NCI-H1436 treated with DMSO at 0.1 percent for 48 hours (cell line): Measurements from ENCODE around the gene LCMT1.
A peak's percentile ranks its signal among the peaks of the same experiment; 100 is the strongest.
"Not testable (repeated sequence)": the region's sequence is repeated elsewhere in the genome, so short reads cannot be mapped to it uniquely, and the experiment has no call there.

Source experiments
- DNase-seq: peaks from one replicate; lab custom pipeline; 2025; lab: John Stamatoyannopoulos, UW

Gene LCMT1

DNA sequence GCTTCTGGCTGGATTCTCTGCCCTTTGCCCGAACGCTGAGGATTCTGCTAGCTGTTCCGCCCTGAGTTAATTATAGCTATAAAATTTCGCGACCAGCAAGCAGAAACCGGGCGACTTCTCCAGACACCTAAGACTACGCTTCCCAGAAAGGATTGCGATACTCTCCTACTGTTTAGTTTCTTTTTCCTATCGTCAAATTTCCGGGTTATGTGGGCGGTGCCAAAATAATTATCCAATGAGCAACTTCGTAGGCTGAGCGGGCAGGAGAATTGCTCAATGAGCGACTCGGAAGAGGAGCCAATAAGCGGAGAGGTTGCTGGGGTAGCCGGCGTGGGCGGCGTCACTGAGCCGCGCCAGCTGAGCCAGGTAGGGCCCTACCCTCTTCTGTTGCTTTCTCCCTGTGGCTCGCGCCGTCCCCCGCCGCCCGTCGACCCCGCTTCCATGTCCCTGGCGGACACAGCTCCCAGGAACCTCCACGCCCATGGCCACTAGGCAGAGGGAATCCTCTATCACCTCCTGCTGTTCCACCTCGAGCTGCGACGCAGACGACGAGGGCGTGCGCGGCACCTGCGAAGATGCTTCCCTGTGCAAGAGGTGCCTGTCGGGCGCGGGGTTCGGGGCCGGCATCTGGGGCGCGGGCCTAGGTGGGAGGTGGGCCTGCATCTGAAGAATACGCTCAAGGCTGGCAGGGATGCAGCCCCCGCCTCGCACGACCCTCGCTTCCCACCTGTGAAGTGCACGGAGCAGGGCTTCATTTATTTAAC, at the start of gene LCMT1:
LCMT1 (plus strand) TSS at position 340 of the 764 bp plus-strand sequence; CDS start at position 482, 142 bp downstream.
- DNase-seq = peak; percentile 96

GRCh38 chr16:25063102-25063501, 48.4 kb upstream of the LCMT1 start:
- DNase-seq = no peak

DNA sequence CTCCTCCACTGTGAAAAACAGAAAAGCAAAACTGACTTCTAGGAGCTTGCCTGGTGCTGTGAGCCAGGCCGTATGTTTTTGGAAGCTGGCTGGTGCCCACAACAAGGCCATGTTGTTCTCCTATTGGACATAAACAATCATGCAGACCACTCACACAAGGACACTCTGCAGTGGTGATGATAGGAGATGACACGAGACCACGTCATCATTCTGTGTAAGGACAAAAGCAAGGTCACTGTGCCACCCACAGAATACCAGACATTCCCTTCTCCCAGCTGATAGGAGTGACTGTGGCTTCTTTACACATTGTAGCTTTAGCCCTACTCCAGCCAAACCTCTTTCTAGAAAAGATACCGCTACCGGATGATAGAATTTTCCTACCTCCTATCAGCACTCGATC, 47.7 kb upstream of the LCMT1 start:
- DNase-seq = no peak

DNA sequence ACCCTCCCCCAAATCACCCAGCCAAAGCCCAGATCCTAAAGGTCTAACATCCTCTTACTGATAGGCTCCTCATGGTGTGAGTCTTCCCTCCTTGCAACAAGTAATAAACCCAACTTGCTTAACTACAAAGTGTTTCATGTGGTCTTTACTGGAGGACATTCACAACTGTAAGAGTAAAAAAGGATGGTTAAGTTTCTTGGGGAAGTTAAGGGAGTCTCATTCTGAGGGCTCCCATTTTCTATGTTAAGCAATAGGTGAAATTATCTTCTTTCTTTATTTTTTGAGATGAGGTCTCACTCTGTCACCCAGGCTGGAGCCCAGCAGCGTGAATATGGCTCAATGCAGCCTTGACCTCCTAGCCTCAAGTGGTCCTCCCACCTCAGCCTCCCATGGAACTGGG, 47.3 kb upstream of the LCMT1 start:
- DNase-seq = not testable (repeated sequence)

DNA sequence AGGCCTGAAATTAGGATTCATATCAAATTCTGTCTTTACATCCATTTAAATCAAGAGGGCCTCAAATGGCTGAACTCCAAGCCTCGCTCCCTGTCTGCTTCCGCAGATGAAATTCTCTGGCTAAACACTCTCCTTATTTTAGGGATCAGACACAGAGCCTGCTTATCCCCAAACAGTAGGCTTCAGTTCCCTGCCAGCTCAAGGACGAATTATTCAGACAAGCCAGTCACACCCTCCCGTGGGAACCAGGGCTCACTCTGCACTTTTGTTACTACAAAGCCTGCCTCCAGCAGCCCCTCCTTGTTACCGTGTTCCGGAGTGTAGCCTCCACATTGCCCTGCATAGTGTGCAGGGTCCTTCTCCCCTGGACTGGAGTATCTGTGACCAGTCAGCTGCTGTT, 46.6 kb upstream of the LCMT1 start:
- DNase-seq = no peak

DNA sequence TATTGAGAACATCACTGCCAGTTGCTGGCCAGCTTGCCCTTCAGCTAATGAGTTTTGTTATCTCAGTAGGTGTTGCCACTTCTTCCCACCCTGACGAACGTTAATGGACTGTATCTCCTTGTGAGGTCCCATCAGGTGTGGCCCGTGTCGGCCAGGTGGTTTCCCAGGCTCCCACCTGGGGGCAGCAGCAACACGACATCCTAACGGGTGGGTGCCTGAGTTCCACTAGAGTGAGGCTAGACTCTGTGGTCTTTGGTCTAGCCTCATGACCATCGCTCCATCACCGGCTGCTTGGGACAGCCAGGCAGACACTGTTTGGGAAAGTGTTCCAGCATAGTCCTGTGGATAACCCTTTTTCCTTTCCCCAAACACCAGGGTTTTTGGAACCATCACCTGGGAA, 45.6 kb upstream of the LCMT1 start:
- DNase-seq = no peak

DNA sequence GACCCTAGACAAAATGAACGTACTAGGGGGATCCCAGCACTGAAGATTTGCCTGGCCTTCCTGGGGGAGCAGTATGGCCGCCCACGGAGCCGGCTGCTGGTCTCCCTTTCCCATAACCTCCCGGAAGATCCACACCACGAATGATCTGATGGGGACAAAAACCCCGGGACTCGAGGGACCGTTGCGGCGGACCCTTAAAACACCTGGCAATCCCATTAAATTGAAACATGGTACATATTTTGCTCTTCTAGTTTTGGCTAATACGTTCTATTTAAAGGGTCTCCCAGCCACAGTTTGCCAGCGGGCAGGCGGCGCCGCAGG, 45.2 kb upstream of the LCMT1 start:
- no peak for DNase-seq

DNA sequence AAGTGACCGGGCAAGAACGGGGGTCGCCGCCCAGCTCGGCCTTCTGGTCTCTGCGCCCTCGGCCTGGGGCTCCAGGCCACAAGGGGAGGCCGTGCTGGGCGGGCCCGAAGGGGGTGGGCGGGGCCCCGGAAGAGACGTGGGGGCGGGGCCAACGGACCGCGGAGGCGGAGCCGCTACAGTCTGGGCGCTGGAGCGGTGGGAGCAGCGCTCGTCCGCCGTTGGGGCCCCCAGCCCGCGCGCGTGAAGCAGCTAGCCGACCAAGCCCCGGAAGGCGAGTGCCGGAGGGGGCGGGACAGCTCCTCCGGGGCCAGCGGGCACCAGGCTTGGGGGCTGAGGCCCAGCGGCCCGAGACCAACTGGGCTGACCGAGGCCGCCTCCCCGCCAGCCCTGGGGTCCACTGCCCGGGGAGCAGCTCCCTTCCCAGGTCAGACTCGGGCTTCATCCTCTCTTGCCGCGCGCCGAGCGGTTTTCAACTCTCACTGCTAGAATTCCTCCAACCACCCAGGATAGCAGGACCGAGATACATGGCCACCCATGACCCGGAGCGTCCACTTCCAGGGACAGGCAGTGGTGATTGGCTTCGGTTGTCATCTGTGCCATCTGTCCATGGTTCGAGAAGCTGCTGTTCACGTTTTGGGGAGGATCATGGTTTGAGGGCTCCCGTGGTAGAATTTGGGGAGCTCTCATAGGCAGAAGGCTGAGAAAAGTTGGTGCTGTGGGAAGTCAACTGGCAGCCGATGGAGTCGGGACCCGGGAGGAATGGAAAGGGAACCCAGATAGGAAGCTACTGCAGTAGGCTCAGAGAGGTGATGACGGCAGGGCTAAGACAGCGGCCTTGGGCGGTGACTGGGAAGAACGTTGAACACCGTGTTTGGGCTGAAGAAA, 44.6 kb upstream of the LCMT1 start:
- DNase-seq = no peak

DNA sequence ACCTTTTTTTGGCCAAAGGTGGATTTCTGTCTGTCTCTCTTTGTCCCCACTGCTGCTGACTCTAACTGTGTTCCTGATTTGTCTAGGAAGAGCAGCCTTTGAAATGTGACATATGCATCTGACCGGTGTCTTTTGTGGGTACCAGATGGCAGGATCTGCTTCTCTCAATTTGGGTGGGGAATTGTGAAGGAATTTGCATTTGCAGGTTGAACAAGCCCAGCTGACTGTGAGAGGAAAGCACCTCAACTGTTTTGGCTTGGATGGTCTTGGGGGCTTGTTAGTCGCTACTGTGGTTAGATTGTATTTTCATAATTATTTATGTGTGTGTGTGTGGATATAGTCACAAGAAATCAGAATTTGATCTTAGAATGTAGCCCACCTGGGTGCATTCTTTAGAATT, 37.7 kb upstream of the LCMT1 start:
- DNase-seq = no peak

DNA sequence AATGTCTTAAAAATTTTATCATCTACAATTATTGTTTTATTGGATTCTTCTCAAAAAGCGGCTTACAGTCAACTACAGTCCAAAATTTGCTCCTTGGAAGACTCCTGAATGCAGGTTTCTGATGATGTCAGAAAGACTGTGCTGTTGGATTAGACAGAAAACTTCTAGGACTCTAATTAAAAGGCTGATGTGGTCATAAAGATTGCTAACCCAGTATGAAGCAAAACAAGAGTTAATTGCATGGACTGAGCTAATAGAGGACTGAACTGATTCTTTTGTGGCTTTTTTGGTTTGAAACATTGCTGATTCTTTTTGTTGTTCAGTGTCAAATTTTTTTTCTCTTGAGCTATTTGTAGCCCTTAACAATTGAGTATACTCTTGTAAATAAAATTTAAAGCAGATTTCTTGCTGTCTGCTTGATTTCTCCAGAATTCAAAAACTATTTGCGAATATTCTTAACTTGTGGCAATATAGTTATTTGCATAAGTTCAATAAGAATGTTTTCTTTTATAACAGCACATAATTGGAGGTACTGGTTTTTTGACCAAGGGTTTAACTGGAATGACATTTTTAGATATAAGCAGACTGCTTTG, 33.1 kb upstream of the LCMT1 start:
- DNase-seq = no peak

DNA sequence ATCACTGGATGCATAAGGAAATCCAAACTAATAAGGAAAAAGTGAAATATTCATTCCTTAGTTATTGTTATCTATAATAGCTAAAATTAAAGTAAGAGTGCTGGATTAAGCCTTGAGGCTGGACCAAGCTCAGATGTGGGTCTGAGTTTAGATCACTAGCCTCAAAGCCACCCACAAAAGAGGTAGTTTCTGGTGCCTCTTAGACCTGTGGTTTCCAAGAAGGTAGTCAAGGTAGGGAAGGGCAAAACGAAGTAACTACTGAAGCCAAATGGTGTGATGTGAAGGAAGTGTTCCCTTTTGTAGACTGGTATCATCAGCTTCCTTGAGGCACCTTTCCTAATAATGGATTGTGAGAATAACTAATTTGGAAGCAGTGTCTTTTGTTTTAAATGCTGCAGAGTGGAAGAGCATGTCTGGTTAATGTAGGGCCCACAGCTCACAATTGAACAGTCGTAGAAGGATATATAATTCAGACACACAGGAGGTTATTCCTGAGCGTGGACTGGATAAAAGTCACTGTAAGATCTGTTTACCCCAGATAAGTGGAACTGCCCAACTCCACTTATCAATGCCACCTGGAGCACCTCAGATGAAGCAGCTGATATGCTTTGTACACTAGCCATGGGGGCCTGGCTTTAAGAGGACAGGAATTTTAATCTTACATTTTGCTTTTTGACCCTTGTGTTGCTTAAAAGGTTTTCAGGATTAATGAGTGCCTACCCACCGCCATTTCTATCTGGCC, 31.7 kb upstream of the LCMT1 start:
- DNase-seq = no peak

DNA sequence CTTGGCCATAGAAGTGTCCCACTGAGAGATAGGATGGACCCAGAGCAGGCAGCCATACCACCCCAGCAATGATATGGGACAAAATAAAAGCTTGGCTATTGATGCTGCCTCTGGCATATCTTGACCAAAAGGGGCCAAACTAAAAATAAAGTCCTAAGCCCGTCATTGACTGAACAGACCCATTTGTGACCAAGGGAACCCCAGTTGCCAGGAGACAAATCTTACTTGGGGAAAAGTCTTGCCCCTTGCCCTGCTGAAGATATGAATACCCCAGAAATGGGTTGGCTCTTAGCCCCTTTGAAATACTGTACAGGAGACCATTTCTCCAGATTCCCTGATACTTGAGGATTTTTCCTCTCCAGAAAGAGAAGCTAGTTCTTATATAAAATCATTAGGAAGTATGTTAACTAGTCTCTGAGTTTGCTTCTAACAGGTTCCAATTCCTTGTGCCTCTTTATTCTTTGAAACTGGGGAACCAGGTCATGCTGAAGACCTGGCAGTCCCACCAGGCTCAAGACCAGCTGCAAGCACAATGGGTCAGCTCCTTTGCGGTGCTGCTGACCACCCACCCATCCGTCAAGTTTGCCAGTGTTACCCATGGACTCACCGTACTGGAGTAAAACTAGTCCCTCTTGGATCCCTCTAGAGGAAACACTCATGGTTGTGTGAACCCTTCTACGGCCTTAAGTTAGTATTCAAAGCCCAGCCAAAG, 31.0 kb upstream of the LCMT1 start:
- no peak for DNase-seq

DNA sequence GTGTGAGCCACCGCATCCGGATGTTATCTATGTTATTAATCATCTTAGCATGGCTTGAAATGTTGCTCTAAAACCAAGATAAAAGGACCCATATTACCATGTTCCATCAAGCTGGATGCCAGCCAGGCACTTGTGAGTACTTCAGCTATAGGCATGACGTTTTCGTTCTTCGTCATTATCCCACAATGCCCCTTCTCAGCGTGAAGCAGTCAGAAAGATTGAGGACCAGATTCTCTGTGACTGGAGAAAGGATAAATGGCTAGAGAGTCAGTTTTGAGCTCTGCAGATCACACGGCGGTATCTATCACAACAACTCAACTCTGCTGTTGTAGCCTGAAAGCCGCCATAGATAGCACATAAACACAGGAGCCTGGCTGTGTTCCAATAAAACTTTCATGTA, 29.8 kb upstream of the LCMT1 start:
- DNase-seq = no peak

- DNase-seq = no peak
These were observed 28.5 kb upstream of the LCMT1 start for GRCh38 chr16:25083065-25083464.

DNA sequence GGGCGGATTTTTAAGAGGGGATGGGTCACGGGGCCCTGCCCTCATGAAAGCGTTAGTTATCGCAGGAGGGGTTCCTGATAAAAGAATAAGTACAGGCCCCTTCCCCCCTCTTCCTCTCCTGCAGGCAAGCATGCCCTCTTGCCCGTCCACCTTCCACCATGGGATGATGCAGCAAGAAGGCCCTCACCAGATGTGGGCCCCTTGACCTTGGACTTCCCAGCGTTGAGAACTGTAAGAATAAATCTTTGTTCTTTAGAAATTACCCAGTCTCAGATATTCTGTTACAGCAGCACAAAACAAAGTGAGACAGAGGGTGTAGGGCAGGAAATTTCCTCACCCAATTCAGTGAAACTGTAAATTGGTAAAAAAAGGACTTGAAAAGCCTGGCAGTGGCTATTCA, 27.8 kb upstream of the LCMT1 start:
- DNase-seq = no peak

DNA sequence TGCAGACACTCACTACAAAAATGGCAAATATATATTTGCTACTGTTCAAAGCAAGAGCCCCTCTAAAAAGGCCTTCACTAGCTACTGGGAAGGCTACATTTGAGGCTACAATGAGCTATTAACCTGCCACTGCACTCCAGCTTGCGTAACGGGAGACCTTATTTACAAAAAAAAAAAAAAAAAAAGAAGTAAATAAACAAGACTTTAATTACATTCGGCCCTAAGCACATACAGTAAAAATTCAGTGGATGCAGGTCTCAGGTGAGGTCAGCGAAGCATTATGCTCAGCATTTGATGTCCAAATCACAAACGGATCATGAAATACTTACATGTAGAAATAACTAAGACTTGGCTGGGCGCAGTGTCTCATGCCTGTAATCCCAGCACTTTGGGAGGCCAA, 26.7 kb upstream of the LCMT1 start:
- no peak for DNase-seq

- no peak for DNase-seq
These were observed 23.8 kb upstream of the LCMT1 start for GRCh38 chr16:25087761-25088160.

DNA sequence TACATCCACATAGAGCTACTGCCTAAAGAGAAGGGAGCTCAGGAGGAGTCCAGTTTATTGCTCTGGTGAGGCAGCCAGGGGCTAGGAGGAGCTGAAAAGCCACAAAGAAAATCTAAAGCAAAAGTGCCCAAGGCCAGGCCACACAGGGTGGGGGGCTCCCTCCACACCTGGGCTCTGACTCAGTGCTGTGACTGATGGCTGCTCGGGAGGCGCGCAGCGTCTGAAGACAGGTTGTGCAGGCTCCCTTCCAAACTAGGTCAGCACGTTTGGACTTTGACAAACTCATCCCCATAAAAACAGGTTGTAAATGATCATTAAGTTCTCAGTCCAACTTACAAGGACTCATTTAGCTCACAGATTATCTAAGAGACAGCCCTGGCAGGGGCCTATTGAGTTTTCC, 22.2 kb upstream of the LCMT1 start:
- no peak for DNase-seq

GRCh38 chr16:25092441-25092840, 19.1 kb upstream of the LCMT1 start:
- DNase-seq = no peak

DNA sequence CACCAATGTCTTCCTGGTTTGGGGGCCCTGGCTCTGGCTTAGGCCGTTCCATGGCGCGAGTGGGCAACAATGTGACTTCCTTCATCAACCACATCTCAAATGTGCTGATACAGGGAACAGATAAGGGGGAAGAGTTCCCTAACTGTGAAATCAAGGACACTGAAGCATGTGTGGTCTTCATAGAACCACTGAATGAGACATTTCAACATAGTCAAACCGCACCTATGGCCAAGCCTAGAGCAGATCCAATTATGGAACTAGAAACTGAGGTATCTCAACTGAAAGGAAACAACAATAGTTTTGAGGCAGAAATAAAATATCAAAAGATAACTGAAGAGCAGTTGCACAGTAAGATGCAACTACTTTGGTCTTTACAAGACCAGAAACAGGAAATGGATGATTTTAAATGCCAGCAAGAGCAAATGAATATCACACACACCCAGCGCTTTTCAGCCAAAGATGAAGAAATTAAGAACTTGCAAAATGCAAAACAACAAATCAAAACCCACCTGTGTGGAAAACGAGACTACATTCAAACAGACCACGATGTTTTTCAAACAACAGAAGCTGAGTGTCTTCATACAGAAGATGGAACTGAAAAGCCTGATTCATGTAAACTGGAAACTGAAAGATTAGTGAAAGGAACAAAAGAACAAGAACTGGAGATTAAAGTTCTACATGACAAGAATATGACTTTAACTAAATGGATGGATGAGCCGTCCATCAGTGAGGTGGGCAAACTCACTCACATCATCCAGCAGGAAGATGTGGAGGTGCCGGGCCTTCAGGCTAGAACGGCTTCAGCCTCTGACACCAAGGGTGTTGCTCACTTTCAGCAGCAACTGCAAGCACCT, 18.1 kb upstream of the LCMT1 start:
- no peak for DNase-seq

DNA sequence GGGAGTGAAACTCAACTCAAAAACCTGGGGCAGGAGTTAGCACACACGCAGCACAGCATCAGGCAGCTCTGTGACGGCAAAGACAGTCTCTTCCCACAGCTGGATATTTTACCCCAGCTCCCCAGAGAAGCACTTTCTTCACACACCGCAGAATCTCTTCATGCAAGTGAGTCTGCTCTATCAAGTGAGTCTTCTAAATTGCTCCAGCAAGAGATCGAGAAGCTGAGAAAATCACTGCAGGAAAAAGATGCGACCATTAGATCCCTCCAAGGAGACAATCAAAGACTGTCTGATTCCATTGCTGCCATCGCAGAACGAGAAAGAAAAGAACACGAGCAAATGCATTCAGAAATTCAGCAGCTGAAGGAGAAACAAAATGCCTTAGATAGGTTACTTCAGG, 16.9 kb upstream of the LCMT1 start:
- no peak for DNase-seq
